ENCODE data around the gene RNF215.

GRCh38 chr22:30333707-30334087 lies 53.5 kb downstream of the RNF215 start:
- TF ChIP-seq CTCF (IDR thresholded peaks at IDR 0.05; ENCODE audit: insufficient read depth, low read depth, low read length) (no peak), EZH2 (IDR thresholded peaks at IDR 0.05; ENCODE audit: insufficient read depth, low read length) (no peak)
